LNCaP clone FGC (cell line): ENCODE data around the gene SPATA18.

Experiments used
- DNase-seq: peaks from one replicate; pipeline ENCODE4 v3.0.0-alpha.2; 2011; ENCODE audit warnings: low read depth
- H3K4me3 ChIP-seq: 2 replicates; pipeline ENCODE4 v1.5.1; 2011; ENCODE audit warnings: mild to moderate bottlenecking, low read depth, low read length, control low read depth
- CTCF ChIP-seq: IDR thresholded peaks from 2 replicates; pipeline ENCODE4 v1.5.1; 2012; ENCODE audit warnings: mild to moderate bottlenecking; ENCODE audit not compliant: control insufficient read depth, insufficient read depth; ENCODE audit errors: extremely low read depth

SPATA18 gene

GRCh38 chr4:52035190-52035589 lies 15.9 kb upstream of the SPATA18 start:
- no peak overlapping the region for H3K4me3 ChIP-seq
- TF ChIP-seq CTCF, result no peak
- DNase-seq, result peak; percentile 46

- TF ChIP-seq CTCF, result no peak
- no peak for DNase-seq
- H3K4me3 ChIP-seq, result peak overlapping the region; percentile 72
Measured at GRCh38 chr4:52036886-52037530, 14.1 kb upstream of the SPATA18 start.

GRCh38 chr4:52037689-52038102 lies 13.4 kb upstream of the SPATA18 start:
- no peak for DNase-seq

GRCh38 chr4:52038103-52038912 lies 12.8 kb upstream of the SPATA18 start, which contains the start of gene SGCB:
SGCB (minus strand) TSS chr4:52038299; CDS start chr4:52038259, 40 bp downstream.
- peak within 1 kb of the TSS; percentile 72 for H3K4me3 ChIP-seq
- DNase-seq, result no peak
- TF ChIP-seq CTCF, result no peak

More at GRCh38 chr4:52037689-52038102, 13.4 kb upstream of the SPATA18 start:
- H3K4me3 ChIP-seq, result peak overlapping the region; percentile 72
- TF ChIP-seq CTCF, result no peak

- no peak for DNase-seq
- TF ChIP-seq CTCF, result no peak
- no peak overlapping the region for H3K4me3 ChIP-seq
Measured at GRCh38 chr4:52045028-52045427, 6.1 kb upstream of the SPATA18 start.

GRCh38 chr4:52049266-52049665 lies 1.8 kb upstream of the SPATA18 start:
- no peak for DNase-seq
- TF ChIP-seq CTCF, result no peak

More at GRCh38 chr4:52049266-52049665, 1.8 kb upstream of the SPATA18 start:
- no peak overlapping the region for H3K4me3 ChIP-seq
